ENCODE results near the gene RBM28.
A peak's percentile ranks its signal among the peaks of the same experiment; 100 is the strongest.

The RBM28 gene

DNA sequence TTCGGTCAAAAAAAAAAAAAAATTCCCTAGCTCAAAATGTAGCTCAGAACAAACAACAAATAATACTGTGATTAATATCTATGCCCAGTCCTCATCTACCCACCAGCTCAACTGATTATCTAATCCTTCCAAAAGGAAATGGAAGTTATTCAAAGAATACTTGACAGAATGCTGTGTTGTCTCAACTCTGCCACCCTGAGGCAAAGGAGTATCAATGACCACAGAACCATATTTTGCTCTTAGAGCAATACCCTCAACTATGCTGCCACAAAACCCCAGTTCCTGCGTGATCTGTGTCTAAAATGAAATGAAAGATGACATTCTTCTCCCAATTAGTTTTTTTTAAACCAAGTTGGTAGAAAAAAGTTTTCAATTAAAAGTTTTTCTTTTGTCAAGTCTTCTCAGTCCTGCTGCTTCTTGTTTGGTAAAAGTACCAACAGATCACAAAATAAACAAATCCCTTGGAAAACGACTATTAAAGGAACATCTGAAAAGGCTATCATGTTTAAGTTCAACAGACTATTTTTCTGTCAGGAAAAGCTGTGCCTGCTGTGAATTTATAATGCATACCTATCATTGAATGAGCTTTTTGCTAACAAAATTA is 21.6 kb downstream of the RBM28 start:
- DNase-seq (ENCODE audit: insufficient read length, low spot score) = no peak
- TF ChIP-seq, protein P1, sequence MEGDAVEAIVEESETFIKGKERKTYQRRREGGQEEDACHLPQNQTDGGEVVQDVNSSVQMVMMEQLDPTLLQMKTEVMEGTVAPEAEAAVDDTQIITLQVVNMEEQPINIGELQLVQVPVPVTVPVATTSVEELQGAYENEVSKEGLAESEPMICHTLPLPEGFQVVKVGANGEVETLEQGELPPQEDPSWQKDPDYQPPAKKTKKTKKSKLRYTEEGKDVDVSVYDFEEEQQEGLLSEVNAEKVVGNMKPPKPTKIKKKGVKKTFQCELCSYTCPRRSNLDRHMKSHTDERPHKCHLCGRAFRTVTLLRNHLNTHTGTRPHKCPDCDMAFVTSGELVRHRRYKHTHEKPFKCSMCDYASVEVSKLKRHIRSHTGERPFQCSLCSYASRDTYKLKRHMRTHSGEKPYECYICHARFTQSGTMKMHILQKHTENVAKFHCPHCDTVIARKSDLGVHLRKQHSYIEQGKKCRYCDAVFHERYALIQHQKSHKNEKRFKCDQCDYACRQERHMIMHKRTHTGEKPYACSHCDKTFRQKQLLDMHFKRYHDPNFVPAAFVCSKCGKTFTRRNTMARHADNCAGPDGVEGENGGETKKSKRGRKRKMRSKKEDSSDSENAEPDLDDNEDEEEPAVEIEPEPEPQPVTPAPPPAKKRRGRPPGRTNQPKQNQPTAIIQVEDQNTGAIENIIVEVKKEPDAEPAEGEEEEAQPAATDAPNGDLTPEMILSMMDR (IDR thresholded peaks at IDR 0.05; ENCODE audit: insufficient read depth, missing control alignments) = peak; percentile 56
- no peak for FAIRE-seq

DNA sequence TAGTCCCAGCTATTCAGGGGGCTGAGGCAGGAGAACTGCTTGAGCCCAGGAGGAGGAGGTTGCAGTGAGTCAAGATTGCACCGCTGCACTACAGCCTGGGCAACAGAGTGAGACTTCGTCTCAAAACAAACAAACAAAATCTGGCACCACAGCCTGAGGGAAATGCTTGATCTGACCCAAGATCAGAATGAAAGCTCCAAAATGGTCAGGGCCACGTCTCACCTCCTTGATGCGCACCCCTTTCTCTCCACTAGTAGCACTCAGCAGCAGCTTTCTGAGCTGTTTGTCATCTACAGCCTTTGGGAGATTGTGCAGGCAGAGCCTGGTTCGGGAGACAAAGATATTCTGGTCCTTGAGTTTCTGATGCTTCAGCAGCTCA is 22.7 kb downstream of the RBM28 start:
- DNase-seq (ENCODE audit: insufficient read length, low spot score) (no peak), FAIRE-seq (no peak)
- TF ChIP-seq, protein P1 (IDR thresholded peaks at IDR 0.05; ENCODE audit: insufficient read depth, missing control alignments) = no peak

DNA sequence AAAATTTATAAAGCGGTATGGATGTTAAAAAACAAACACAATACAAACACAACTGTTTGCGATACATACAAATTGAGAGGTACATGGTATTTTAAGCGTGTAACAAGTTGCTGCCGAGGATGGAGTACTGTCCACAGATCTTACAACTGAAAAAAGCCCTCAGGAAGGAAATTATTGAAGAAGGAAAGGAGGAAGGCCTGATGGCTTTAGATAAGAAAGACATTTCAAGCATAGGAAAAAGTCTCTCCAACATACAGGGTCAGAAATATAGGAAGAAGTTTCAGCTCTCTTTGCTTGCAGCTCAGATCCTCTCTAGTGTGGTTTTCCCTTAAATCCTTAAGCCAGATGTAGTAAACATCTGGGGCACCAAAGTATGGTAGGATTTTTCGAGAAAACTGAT is 25.0 kb downstream of the RBM28 start:
- FAIRE-seq = no peak
- DNase-seq (ENCODE audit: insufficient read length, low spot score) = no peak
- TF ChIP-seq, protein P1 (IDR thresholded peaks at IDR 0.05; ENCODE audit: insufficient read depth, missing control alignments) = no peak

DNA sequence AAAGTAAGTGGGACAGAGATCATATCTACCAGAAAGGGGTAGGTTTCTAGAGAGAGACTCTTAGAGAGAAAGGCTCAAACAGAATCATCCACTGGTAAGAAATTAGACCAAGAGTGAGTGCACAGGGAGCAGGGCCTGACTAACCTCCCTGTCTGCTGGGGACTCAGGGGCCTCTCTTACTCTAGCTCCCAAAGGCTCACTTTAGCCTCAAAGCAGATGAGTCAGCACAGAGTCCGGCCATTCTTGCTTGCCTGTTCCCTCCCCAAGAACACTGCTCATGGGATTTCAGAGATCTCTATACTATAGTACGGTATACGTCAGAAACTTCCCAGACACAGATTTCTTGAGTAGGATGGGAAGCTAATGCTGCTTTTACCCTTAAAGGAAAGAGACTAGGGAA is 32.7 kb downstream of the RBM28 start:
- TF ChIP-seq, protein P1 (IDR thresholded peaks at IDR 0.05; ENCODE audit: insufficient read depth, missing control alignments) = no peak
- FAIRE-seq (no peak), DNase-seq (ENCODE audit: insufficient read length, low spot score) (no peak)

DNA sequence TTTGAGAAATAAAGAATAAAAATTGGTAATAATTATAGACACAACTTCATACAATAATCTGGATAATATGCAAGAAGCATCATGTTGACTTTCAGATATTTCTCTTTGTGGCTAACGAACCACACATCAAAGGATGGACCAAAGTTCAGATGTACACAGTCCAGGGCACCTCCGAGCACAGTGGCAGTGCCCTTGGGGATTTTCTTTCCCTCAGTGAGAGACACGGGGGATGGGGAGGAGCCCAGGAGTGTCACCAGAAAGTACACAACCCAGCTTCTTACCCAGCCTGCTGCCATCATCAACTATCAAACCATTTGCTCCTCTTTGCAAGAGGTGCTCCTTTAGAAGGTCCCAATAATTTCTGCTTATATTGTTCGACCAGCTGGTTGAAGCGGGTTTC is 33.2 kb downstream of the RBM28 start:
- FAIRE-seq (no peak), DNase-seq (ENCODE audit: insufficient read length, low spot score) (no peak)
- TF ChIP-seq, protein P1 (IDR thresholded peaks at IDR 0.05; ENCODE audit: insufficient read depth, missing control alignments) = no peak

DNA sequence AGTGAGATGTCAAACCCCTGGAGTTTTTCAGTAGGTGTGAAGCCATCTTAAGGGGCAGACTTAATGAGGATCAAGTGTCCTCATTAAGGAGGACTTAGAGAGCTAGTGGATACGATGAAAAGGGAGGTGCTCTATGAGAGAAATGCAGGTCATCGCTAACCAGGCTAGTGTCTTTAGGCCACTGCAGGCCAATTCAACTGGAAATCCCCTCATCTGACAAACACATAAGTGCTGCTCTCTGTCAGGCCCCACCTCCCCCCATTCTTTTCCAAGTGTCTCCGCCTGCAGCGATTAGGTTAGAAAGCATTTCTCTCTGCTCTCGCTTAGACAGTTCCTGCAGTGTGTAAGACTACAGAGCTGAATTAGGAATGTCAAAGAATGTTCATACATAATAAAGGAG is 33.7 kb downstream of the RBM28 start:
- DNase-seq (ENCODE audit: insufficient read length, low spot score) (no peak), FAIRE-seq (no peak)
- TF ChIP-seq, protein P1 (IDR thresholded peaks at IDR 0.05; ENCODE audit: insufficient read depth, missing control alignments) = no peak

DNA sequence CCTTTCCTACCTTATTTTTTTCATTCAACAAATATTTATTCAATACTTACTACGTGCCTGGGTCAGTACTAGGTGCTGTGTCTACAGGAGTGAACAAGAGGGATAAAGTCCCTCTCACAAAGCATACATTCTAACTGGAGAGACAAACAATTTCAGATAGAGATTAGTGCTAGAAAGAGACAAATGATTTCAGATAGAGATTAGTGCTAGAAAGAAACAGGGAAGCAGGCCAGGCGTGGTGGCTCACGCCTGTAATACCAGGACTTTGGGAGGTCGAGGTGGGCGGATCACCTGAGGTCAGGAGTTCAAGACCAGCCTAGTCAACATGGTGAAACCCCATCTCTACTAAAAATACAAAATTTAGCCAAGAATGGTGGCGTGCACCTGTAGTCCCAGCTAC is 34.6 kb downstream of the RBM28 start:
- DNase-seq (ENCODE audit: insufficient read length, low spot score) (no peak), FAIRE-seq (no peak)
- TF ChIP-seq, protein P1 (IDR thresholded peaks at IDR 0.05; ENCODE audit: insufficient read depth, missing control alignments) = no peak
